ENCODE data around the gene MYO1A.
"Not testable (repeated sequence)": the region's sequence is repeated elsewhere in the genome, so short reads cannot be mapped to it uniquely, and the experiment has no call there.

- TF ChIP-seq POLR2AphosphoS5, POLR2A (IDR thresholded peaks at IDR 0.05): not testable (repeated sequence)
- TF ChIP-seq, protein P1, sequence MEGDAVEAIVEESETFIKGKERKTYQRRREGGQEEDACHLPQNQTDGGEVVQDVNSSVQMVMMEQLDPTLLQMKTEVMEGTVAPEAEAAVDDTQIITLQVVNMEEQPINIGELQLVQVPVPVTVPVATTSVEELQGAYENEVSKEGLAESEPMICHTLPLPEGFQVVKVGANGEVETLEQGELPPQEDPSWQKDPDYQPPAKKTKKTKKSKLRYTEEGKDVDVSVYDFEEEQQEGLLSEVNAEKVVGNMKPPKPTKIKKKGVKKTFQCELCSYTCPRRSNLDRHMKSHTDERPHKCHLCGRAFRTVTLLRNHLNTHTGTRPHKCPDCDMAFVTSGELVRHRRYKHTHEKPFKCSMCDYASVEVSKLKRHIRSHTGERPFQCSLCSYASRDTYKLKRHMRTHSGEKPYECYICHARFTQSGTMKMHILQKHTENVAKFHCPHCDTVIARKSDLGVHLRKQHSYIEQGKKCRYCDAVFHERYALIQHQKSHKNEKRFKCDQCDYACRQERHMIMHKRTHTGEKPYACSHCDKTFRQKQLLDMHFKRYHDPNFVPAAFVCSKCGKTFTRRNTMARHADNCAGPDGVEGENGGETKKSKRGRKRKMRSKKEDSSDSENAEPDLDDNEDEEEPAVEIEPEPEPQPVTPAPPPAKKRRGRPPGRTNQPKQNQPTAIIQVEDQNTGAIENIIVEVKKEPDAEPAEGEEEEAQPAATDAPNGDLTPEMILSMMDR (IDR thresholded peaks at IDR 0.05) = not testable (repeated sequence)
These were observed 31.6 kb downstream of the MYO1A start for GRCh38 chr12:57018353-57018752.

All from stomach (tissue), 4 donors.